ENCODE measurements around the gene RNU6-8.

The RNU6-8 gene

DNA sequence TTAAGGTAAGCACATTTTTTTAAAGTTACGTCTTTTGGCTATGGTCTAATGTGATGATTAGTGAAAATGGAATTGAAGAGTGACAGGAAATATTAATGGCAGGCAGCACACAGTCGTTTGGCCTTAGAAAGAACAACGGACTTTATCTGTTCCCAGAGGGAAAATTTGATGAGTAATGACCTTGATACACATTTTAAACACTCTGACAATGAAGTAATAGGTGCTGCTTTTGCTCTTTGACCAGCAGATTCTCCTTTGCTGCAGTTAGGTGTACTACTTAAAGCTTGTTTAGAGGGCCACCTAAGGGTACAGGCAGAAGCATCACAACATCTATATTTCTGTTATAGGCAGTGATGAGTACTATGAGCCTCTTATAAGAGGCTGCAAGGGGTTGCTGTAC lies 27.1 kb upstream of the RNU6-8 start:
- Histone ChIP-seq H3K4me3 (ENCODE audit: low read length) (no peak overlapping the region), H3K4me1 (ENCODE audit: insufficient read depth, low read length) (no peaks in the 10 kb centered on the region; the same call in 1 of the 2 replicates), H3K27me3 (ENCODE audit: insufficient read depth, low read length) (no peaks in the 10 kb centered on the region), H3K36me3 (ENCODE audit: insufficient read depth, low read length) (no peaks in the 10 kb centered on the region), H3K9ac (ENCODE audit: low read depth, low read length) (no peak overlapping the region), H3K27ac (ENCODE audit: low read depth, low read length) (no peak overlapping the region), H3K9me3 (ENCODE audit: insufficient read depth, low read depth, low read length) (no peaks in the 10 kb centered on the region)
- WGBS, result 78% methylated on average over 3 of the region's 3 CpGs

DNA sequence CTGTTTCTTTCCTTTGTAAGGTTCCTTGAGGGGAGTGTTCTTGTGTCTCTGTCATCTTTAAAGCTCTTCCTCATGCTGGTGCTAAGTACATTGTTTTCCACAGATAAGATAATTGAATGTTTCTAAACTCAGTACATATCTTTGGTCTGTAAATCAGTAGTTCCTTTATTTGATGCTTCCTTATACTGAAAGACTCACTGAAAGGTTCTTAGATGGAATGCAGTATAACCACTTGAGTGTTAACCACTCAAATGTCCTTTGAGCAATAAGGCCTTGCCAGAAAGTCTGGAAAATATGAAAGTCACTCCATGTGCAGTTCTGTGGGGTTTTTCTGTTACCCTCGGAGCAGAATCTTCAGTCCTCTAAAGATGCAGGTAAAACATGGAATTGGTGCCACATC lies 23.0 kb upstream of the RNU6-8 start:
- Histone ChIP-seq H3K27me3 (ENCODE audit: insufficient read depth, low read length) (no peaks in the 10 kb centered on the region), H3K4me1 (ENCODE audit: insufficient read depth, low read length) (no peaks in the 10 kb centered on the region; the same call in 1 of the 2 replicates), H3K4me3 (ENCODE audit: low read length) (no peak overlapping the region), H3K9ac (ENCODE audit: low read depth, low read length) (no peak overlapping the region), H3K9me3 (ENCODE audit: insufficient read depth, low read depth, low read length) (no peaks in the 10 kb centered on the region), H3K27ac (ENCODE audit: low read depth, low read length) (no peak overlapping the region), H3K36me3 (ENCODE audit: insufficient read depth, low read length) (no peaks in the 10 kb centered on the region)
- 83% methylated on average over 1 of the region's 1 CpG for WGBS

DNA sequence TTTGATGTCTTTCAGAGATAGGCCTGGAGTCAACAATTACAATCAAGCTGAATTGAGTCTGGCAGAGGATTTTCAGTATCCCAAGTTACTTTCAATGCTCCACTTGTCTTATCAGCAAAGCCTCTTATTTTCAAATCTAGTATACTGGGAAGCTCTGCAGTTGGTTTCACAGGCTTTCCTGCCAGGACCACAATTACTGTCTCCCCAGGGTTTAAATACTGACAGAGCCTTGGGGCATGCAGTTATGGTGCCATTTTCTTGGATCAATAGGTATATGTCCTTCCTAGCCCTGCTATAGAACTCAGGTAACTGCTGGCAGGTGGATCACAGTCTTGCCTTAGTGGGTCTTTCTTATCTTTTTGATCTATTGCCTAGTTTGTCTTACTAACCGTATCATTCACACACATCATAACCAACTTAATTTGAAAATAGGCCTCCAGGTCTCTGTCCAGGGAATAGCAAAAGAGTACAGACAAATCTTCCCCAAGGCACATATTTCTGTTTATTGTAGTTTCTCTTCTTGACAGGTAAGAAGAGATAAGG lies 22.4 kb upstream of the RNU6-8 start:
- Histone ChIP-seq H3K9me3 (ENCODE audit: insufficient read depth, low read depth, low read length) (no peaks in the 10 kb centered on the region), H3K4me1 (ENCODE audit: insufficient read depth, low read length) (no peaks in the 10 kb centered on the region; the same call in 1 of the 2 replicates), H3K9ac (ENCODE audit: low read depth, low read length) (no peak overlapping the region), H3K36me3 (ENCODE audit: insufficient read depth, low read length) (no peaks in the 10 kb centered on the region), H3K27ac (ENCODE audit: low read depth, low read length) (no peak overlapping the region), H3K4me3 (ENCODE audit: low read length) (no peak overlapping the region), H3K27me3 (ENCODE audit: insufficient read depth, low read length) (no peaks in the 10 kb centered on the region)
- WGBS, result 88% methylated on average over 1 of the region's 1 CpG

DNA sequence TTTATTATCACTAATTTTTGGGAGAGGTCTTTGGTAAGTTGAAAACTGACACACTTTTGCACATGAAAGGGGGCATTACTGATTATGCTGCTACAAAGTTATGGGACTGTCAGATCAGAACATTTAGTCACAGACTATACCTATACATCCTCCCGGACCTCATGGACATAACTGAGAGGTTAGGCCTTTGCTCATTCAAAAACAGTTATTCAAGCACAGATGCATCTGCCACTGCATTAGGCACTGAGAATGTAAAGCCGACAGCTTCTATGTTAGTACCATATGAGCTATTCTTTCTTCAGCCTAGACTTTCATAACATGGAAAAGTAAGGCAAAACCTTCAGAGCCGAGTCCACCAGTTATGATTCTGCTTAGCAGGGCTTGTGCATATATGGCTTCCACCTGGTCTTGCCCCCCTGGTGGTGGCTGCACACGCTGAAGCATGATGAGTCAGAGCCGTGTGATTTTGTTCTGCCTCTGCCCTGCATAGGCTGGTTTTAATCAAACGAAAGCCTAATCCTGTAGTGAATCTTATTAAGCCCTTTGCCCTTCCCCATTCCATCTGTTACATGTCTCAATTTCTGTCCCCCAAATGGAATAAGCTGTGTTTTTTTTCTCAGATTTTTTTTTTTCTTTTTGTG lies 21.8 kb upstream of the RNU6-8 start:
- no peak overlapping the region for H3K4me3 ChIP-seq (ENCODE audit: low read length)
- H3K4me1 ChIP-seq (ENCODE audit: insufficient read depth, low read length), result no peaks in the 10 kb centered on the region; the same call in 1 of the 2 replicates
- H3K36me3 ChIP-seq (ENCODE audit: insufficient read depth, low read length), result no peaks in the 10 kb centered on the region
- no peaks in the 10 kb centered on the region for H3K9me3 ChIP-seq (ENCODE audit: insufficient read depth, low read depth, low read length)
- 72% methylated on average over 6 of the region's 6 CpGs for WGBS
- H3K27me3 ChIP-seq (ENCODE audit: insufficient read depth, low read length), result no peaks in the 10 kb centered on the region
- H3K9ac ChIP-seq (ENCODE audit: low read depth, low read length), result no peak overlapping the region
- H3K27ac ChIP-seq (ENCODE audit: low read depth, low read length), result no peak overlapping the region

DNA sequence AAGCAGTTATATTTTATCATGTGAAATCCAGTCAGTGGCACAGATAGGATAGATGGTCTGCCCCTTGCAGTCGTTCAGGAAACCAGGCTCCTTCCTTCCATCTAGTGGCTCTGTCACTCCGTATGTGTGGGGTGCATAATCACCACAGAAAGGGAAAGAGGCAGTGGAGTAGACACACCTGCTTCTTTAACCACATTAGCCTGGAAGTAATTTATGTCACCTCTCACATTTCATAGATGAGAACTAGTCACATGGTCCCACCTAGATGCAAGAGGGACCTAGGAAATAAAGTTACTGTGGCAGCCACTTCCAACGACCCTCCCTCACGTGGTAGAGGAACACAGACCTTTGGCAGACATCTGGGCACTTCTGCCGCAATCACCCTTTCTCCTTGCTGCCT lies 14.2 kb upstream of the RNU6-8 start:
- H3K36me3 ChIP-seq (ENCODE audit: insufficient read depth, low read length), result no peaks in the 10 kb centered on the region
- no peaks in the 10 kb centered on the region for H3K27me3 ChIP-seq (ENCODE audit: insufficient read depth, low read length)
- H3K4me3 ChIP-seq (ENCODE audit: low read length), result no peak overlapping the region
- WGBS, result 82% methylated on average over 5 of the region's 5 CpGs
- H3K27ac ChIP-seq (ENCODE audit: low read depth, low read length), result no peak overlapping the region
- H3K4me1 ChIP-seq (ENCODE audit: insufficient read depth, low read length), result peaks cover 9% of the 10 kb centered on the region; the same call in 1 of the 2 replicates
- no peak overlapping the region for H3K9ac ChIP-seq (ENCODE audit: low read depth, low read length)
- no peaks in the 10 kb centered on the region for H3K9me3 ChIP-seq (ENCODE audit: insufficient read depth, low read depth, low read length)

DNA sequence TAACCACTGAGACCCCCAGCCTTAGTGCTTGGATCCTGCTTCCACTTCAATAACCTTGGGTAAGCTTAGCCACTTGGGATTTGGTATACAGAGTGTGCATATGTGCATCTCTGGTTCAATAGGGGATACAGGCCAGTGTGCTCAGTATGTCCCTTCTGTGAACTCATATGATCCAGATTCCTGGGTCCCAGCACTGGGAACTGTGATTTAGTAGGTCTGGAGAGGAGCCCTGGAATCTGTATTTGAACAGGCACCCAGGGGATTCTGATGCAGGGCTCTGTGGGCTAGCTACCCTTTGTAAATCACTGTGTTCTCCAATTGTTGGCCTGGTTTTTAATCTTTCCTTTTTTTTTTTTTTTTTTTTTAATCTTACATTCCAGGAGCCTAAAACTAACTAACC lies 9.8 kb upstream of the RNU6-8 start:
- H3K9me3 ChIP-seq (ENCODE audit: insufficient read depth, low read depth, low read length), result no peaks in the 10 kb centered on the region
- H3K4me1 ChIP-seq (ENCODE audit: insufficient read depth, low read length), result no peaks in the 10 kb centered on the region
- H3K4me3 ChIP-seq (ENCODE audit: low read length), result no peak overlapping the region
- no peaks in the 10 kb centered on the region for H3K27me3 ChIP-seq (ENCODE audit: insufficient read depth, low read length)
- H3K36me3 ChIP-seq (ENCODE audit: insufficient read depth, low read length), result no peaks in the 10 kb centered on the region
- no peak overlapping the region for H3K27ac ChIP-seq (ENCODE audit: low read depth, low read length)
- no peak overlapping the region for H3K9ac ChIP-seq (ENCODE audit: low read depth, low read length)

DNA sequence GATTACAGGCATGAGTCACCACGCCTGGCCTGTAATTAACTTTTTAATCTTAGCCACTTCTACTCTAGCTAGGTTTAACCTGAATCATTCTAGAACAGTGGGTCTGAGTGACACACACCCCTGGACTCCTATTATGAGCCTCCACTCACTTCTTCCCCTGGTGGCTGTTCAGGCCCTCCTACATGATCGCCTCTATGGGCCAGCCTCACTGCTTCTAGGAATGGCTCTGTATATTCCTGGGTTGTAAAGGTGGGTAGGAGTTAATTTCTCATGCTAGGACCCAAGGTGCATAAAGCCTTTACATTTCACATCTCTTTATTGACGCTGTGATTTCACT lies 8.0 kb upstream of the RNU6-8 start:
- Histone ChIP-seq H3K4me1 (ENCODE audit: insufficient read depth, low read length) (no peaks in the 10 kb centered on the region), H3K9me3 (ENCODE audit: insufficient read depth, low read depth, low read length) (no peaks in the 10 kb centered on the region), H3K4me3 (ENCODE audit: low read length) (no peak overlapping the region), H3K36me3 (ENCODE audit: insufficient read depth, low read length) (no peaks in the 10 kb centered on the region), H3K27me3 (ENCODE audit: insufficient read depth, low read length) (no peaks in the 10 kb centered on the region), H3K9ac (ENCODE audit: low read depth, low read length) (no peak overlapping the region), H3K27ac (ENCODE audit: low read depth, low read length) (no peak overlapping the region)
- WGBS, result 96% methylated on average over 3 of the region's 3 CpGs

DNA sequence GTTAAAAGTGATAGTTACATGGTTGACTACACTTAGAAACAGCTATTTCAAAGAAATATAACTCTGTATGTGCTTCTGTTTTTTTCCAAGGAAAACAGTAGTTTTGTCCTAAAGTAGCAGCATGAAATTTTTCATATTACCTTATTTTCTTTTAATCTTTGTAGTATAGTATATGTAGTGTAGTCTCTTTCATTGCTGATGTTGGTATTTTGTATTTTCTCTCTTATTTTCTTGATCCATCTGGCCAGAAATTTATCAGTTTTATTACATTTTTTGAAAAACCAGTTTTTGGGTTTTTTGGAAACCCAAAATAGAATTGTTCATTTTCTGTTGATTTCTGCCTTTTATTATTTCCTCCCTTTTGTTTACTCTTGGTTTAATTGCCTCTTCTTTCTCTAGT lies 6.4 kb upstream of the RNU6-8 start:
- H3K4me3 ChIP-seq (ENCODE audit: low read length), result no peak overlapping the region
- H3K36me3 ChIP-seq (ENCODE audit: insufficient read depth, low read length), result no peaks in the 10 kb centered on the region
- H3K27me3 ChIP-seq (ENCODE audit: insufficient read depth, low read length), result peaks cover 3% of the 10 kb centered on the region; the same call in 1 of the 2 replicates
- no peak overlapping the region for H3K27ac ChIP-seq (ENCODE audit: low read depth, low read length)
- no peaks in the 10 kb centered on the region for H3K9me3 ChIP-seq (ENCODE audit: insufficient read depth, low read depth, low read length)
- no peak overlapping the region for H3K9ac ChIP-seq (ENCODE audit: low read depth, low read length)
- no peaks in the 10 kb centered on the region for H3K4me1 ChIP-seq (ENCODE audit: insufficient read depth, low read length)

DNA sequence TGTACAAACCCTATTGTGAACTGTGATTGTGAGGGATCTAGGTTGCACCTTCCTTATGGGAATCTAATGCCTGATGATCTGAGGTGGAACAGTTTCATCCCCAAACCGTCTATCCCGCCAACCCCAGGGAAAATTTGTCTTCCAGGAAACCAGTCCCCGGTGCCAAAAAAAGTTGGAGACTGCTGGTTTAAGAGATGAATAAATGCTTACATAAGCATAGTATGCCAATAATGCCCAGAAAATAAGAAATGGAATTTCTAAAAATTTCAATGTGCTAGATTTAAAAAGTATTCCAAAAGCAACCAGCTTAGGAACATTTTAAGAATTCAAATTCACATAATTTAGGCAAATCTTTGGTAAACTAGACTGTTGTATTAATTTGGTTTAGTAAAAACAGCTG lies 5.4 kb upstream of the RNU6-8 start:
- no peak overlapping the region for H3K4me3 ChIP-seq (ENCODE audit: low read length)
- 98% methylated on average over 3 of the region's 3 CpGs for WGBS
- no peaks in the 10 kb centered on the region for H3K9me3 ChIP-seq (ENCODE audit: insufficient read depth, low read depth, low read length)
- H3K4me1 ChIP-seq (ENCODE audit: insufficient read depth, low read length), result 0 out of 2 replicates have a peak, but pooled peaks cover 3% of the 10 kb centered on the region
- H3K9ac ChIP-seq (ENCODE audit: low read depth, low read length), result no peak overlapping the region
- H3K36me3 ChIP-seq (ENCODE audit: insufficient read depth, low read length), result no peaks in the 10 kb centered on the region
- peaks cover 7% of the 10 kb centered on the region; the same call in 1 of the 2 replicates for H3K27me3 ChIP-seq (ENCODE audit: insufficient read depth, low read length)
- no peak overlapping the region for H3K27ac ChIP-seq (ENCODE audit: low read depth, low read length)

DNA sequence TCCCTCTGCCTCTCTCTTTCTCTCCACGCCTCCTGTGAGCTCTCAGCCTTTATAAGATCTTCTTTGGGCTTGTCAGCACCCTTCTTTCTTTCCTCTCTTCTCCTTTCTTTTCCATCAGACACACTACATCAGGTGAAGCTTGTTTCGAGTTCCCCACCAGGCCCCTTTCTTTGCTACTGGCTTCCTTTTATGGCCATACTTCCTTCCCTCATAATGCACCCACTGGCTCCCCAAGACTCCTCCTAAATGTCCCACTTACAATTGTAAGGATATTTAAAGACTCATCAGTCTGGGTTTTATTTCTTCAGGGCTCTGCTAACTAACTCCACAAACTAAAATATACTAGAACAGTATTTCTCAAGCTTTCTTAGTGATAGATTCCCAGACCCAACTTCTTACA lies 3.5 kb upstream of the RNU6-8 start:
- Histone ChIP-seq H3K9me3 (ENCODE audit: insufficient read depth, low read depth, low read length) (no peaks in the 10 kb centered on the region), H3K9ac (ENCODE audit: low read depth, low read length) (no peak overlapping the region), H3K27me3 (ENCODE audit: insufficient read depth, low read length) (peaks cover 14% of the 10 kb centered on the region; the same call in 1 of the 2 replicates), H3K4me3 (ENCODE audit: low read length) (no peak overlapping the region), H3K27ac (ENCODE audit: low read depth, low read length) (no peak overlapping the region), H3K36me3 (ENCODE audit: insufficient read depth, low read length) (no peaks in the 10 kb centered on the region), H3K4me1 (ENCODE audit: insufficient read depth, low read length) (0 out of 2 replicates have a peak, but pooled peaks cover 3% of the 10 kb centered on the region)
- 78% methylated on average over 2 of the region's 2 CpGs for WGBS

DNA sequence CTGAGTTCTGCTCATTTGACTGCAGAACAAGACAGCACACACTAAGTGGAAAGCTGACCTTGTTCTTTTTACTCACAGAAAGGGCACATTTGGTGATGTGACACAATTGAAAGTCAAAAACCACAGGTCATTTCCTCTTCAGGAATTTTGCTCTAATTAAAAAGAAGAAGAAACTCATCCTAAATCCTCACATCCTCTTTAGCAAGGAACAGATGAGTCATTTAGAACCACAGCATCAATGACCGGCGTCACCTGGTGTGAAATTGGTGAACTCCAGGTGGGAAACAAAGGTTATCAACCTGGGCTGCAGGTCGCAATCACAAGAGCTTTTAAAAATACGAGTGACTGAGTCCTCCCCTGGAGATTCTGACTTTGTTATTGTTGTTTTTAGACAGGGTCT lies 2.9 kb upstream of the RNU6-8 start:
- H3K27me3 ChIP-seq (ENCODE audit: insufficient read depth, low read length), result peaks cover 14% of the 10 kb centered on the region; the same call in 1 of the 2 replicates
- H3K9me3 ChIP-seq (ENCODE audit: insufficient read depth, low read depth, low read length), result no peaks in the 10 kb centered on the region
- 67% methylated on average over 4 of the region's 4 CpGs for WGBS
- H3K36me3 ChIP-seq (ENCODE audit: insufficient read depth, low read length), result no peaks in the 10 kb centered on the region
- H3K4me3 ChIP-seq (ENCODE audit: low read length), result no peak overlapping the region
- H3K4me1 ChIP-seq (ENCODE audit: insufficient read depth, low read length), result 0 out of 2 replicates have a peak, but pooled peaks cover 3% of the 10 kb centered on the region
- no peak overlapping the region for H3K27ac ChIP-seq (ENCODE audit: low read depth, low read length)
- H3K9ac ChIP-seq (ENCODE audit: low read depth, low read length), result no peak overlapping the region

DNA sequence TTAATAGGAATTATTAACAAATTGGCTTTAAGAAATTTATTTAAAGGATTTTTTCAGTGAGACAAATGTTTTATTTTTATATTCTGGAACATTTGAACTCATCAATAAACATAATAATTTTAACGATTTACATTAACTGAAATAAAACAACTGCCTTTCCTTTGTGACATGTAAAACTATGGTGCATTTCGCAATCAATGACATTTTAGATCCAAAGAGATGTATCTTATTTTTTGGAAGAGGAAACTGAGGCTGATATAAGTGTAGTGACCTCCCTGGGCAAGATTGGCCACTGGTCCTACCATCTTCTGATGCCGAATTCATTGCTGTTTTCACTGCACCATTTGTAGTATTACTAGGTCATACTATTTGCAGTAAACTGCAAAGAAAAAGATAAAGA lies 2.5 kb upstream of the RNU6-8 start:
- Histone ChIP-seq H3K4me1 (ENCODE audit: insufficient read depth, low read length) (0 out of 2 replicates have a peak, but pooled peaks cover 3% of the 10 kb centered on the region), H3K9ac (ENCODE audit: low read depth, low read length) (no peak overlapping the region), H3K4me3 (ENCODE audit: low read length) (no peak overlapping the region), H3K9me3 (ENCODE audit: insufficient read depth, low read depth, low read length) (no peaks in the 10 kb centered on the region), H3K36me3 (ENCODE audit: insufficient read depth, low read length) (no peaks in the 10 kb centered on the region), H3K27me3 (ENCODE audit: insufficient read depth, low read length) (peaks cover 17% of the 10 kb centered on the region; the same call in 1 of the 2 replicates), H3K27ac (ENCODE audit: low read depth, low read length) (no peak overlapping the region)
- whole genome bisulfite sequencing, result 98% methylated on average over 3 of the region's 3 CpGs

Data from HUES64 (cell line).